GM19328 (cell line): ENCODE measurements around the gene C12orf60.
"Not testable (repeated sequence)": the region's sequence is repeated elsewhere in the genome, so short reads cannot be mapped to it uniquely, and the experiment has no call there.

Experiments
- ATAC-seq: cut with Tn5 transposase; IDR thresholded peaks from one replicate; pipeline ENCODE4 v1.9.1; 2021; ENCODE audit warnings: mild to moderate bottlenecking, moderate library complexity; ENCODE audit not compliant: unreplicated experiment

C12orf60 gene, protein sequence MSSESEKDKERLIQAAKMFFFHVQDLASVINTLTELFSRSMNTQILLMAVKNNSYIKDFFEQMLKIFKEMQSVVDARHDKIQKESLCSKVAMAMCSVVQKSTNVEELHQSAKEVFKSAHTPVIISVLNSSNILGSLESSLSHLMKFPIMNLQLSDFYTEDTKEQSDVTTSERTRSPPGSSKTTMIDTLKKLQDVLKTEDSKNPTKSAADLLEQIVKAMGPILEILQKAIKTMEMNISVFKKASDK

DNA sequence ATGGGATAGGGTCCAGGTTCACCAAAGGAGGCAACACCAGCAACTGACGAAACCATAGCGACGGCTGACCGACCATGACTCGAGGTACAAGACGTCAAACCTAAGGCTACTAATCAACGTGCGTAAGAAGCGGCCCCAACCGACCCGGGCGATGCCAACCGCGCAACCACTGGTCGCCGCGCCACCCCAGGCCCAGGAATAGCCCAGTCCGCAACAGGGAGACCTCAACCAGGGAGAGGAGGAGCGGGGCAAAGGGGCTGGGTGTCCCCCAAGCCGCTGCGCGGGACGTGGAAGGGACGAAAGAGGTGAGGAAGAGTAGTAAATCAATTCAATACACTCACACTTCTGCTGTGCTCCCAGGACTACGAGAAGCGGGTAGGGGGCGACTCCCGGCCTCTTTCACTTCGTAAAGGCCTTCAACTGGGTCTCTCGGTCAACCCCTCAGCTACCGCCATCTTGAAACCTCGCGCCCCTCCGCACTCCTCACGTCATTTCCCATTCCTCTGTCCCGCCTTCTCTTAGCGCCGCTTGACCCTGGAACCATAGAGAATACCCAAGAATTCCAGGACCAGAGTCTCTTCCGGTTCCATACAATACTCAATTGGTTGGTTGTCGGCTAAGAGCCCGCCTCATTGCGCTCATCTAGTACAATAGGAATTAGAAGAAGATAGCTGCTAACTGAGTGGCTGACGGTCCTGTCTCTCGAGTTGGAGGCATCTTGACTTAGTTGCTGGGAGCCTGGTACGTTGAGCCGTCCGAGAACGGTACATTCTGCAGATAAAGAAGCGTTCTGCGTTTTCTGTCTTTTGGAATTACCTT is at the start of gene C12orf60, which contains the start of gene WBP11:
C12orf60 (plus strand) TSS at position 660 of the 819 bp plus-strand sequence. CDS start 19,266 bp downstream, outside the sequence.
WBP11 (minus strand) TSS at position 468 of the 819 bp plus-strand sequence. CDS start 2,095 bp downstream, outside the sequence.
- peak; percentile 100 for ATAC-seq

DNA sequence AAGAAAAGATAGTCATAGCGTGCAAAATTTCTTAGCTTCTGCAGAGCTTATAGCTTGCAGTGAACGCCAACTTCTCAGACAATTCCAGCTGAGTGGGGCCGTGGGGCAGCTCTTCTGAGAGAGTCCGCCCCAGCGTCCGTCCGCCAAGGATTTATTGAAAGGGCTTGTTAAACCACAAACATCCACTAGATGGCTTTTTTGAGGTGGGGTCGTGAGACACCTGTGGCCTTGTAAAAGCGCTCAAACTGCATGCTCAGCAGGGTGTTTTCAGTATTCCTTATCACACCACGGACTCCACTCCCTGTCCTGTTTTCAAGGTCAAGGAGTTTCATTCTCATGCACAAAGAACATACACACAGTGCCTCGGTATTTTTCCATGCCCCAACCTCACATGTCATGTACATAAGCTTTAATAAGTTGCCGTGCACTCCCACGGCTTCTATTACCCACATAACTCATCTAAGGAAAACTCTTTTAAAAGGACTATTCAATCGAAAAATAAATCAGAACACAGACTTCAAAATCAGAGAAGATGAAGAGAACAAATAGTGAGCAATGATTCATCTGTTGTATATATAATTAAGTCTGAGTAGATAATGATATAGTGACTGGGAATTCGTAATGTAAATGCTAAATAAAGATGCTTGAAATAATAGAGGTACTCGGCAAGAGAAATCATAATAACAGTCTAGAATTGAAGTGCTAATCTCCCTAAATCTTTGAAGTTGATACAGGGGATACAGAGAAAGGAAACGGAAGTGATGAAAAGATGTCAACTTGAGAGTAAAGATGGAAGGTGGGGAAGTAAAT is 46.9 kb upstream of the C12orf60 start:
- no peak for ATAC-seq

DNA sequence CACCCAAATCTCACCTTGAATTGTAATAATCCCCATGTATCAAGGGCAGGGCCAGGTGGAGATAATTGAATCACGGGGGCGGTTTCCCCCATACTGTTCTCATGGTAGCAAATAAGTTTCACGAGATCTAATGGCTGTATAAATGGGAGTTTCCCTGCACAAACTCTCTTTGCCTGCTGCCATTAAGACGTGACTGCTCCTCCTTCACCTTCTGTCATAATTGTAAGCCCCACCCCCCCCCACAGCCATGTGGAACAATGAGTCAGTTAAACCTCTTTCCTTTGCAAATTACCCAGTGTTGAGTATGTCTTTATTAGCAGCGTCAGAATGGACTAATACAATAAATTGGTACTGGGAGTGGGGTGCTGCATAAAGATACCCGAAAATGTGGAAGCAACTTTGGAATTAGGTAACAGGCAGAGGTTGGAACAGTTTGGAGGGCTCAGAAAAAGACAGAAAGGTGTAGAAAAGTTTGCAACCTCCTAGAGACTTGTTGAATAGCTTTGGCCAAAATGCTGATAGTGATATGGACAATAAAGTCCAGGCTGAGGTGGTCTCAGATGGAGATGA is 43.7 kb upstream of the C12orf60 start:
- ATAC-seq, result not testable (repeated sequence)

DNA sequence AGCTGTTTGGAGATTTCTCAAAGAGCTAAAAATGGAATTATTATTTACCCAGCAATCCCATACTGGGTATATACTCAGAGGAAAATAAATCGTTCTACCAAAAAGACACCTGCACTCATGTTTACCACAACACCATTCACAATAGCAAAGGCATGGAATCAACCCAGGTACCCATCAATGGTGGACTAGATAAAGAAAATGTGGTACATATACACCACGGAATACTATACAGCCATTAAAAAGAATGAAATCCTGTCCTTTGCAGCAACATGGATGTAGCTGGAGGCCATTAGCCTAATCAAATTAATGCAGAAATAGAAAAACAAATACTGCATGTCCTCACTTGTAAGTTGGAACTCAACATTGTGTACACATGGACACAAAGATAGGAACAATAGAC is 38.1 kb upstream of the C12orf60 start:
- ATAC-seq, result no peak

DNA sequence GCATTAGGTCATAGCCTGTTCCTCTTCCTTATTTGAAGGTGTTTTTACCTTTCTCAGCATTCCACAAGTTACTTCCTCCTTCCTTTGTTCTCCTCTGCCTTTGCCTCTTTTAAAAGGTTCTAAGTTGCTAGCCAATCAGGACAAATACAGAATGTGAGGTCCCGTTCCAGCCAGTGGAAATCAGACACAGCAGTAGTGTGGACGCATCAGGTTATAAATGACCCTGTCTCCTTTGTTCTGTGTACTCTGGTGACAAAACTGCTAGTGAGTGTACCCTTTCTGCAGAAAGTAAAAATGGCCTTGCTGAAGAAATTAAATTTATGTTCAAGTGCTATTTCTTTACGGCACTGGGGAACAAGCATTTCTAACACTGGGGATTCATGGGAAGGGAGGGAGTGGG is 37.5 kb upstream of the C12orf60 start:
- not testable (repeated sequence) for ATAC-seq

DNA sequence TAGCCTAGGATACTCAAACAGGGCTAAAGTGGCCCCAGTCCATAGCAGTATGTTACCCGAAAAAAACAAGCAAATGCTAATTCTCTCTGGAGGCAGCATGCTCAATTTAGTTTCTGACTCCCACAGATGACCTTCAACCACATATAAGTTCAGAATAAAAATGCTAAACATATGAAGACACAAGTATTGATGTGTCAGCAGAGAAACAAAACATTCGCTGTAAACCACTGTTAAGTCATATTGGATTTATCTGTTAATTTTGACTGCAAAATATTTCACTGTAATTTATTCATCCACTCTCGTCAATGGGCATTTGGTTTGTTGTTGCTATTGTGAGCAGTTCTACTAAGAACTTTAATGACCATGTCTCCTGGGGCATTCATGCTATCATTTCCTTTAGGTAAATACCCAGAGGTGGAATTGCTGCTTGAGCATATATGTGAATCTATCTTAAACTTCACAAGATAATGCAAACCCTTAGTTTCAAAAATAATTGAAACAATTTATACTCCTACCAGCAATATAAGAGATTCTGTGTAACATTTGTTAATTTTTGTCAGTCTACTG is 36.7 kb upstream of the C12orf60 start:
- no peak for ATAC-seq

DNA sequence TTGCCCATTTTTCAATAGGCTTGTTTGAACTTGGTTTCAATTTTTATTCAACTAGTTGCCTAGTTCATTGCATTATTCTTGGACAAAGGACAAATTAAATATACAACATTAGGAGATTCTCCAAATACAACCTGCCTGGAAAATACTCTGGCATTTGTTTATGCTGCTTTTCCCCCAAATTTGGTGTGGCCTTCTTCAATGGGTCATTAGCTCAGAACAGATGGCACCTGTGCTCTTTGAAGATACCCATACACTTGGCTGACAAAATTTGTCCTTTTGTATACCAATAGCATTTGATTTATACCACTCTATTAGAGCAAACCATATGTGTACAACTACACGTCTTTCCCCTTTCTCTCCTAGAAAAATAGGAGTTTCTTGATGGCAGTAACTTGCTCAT is 35.9 kb upstream of the C12orf60 start:
- ATAC-seq, result no peak

DNA sequence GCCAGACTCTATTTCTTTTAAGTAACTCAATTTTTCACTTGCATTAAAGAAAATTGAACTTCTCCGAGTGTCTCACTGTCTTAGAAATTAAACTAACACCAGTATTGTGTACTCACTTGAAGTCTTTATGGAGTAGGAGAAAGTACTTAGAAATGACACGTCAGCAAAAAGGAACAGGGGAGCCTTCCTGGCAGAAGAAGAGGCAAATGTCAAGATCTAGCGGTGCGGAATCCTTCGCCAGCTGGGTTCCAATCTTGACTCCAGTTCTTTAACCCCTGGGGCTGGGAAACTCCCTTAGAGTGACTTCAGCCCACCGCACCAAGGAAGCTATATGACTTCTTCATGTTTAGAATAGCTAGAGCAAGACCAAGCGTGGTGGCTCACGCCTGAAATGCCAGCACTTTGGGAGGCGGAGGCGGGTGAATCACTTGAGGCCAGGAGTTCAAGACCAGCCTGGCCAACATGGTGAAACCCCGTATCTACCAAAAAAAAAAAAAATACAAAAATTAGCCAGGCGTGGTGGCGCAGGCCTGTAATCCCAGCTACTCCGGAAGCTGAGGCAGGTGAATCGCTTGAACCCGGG is 34.6 kb upstream of the C12orf60 start:
- no peak for ATAC-seq

DNA sequence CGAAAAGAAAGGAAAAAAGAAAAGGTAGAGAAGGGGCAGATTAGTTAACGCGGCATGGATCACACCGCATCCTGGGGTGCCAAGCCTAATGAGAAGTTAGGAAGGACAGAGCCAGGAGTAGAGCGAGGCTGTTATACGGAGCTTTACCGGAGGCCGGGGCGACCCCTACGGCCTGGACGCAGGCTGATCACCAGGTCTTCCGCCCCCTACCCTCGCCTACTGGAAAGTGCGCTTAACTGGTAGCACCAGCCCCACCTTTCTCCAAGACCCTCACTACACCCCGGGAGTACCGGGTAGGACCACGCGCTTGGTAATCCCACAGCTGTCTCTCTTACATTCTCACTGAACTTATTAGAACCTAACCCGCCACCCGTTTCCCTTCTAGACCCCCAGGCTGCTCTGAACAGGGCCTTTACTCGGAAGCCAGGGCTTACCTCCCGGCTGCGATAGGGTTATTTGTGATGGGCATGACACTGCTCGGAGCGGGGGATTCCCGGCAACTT is 34.0 kb upstream of the C12orf60 start:
- no peak for ATAC-seq

DNA sequence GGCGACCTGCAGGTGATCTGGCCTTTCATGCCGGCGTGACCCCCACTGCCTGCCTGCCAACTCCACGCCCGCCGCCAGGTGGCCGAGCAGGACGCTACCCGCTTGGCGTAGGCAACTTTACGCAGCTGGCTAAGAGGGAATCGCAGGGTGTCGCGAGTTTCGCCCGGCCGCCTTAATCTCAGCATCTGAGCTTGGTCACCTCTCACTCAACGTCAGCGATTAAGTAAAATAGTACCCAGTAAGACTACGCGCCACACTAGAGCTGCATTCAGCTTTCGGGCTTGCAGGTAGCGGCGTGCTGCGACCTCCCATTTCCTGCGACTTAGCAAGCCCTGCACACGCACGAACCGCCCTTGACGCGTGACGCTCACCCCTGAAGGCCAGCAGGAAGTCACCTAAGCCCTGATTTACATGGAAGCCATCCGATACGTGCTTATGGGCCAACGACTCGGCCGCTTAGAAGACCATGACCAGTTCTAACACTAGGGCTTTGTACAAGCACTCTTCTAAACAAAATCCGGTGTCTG is 33.4 kb upstream of the C12orf60 start:
- peak; percentile 37 for ATAC-seq

DNA sequence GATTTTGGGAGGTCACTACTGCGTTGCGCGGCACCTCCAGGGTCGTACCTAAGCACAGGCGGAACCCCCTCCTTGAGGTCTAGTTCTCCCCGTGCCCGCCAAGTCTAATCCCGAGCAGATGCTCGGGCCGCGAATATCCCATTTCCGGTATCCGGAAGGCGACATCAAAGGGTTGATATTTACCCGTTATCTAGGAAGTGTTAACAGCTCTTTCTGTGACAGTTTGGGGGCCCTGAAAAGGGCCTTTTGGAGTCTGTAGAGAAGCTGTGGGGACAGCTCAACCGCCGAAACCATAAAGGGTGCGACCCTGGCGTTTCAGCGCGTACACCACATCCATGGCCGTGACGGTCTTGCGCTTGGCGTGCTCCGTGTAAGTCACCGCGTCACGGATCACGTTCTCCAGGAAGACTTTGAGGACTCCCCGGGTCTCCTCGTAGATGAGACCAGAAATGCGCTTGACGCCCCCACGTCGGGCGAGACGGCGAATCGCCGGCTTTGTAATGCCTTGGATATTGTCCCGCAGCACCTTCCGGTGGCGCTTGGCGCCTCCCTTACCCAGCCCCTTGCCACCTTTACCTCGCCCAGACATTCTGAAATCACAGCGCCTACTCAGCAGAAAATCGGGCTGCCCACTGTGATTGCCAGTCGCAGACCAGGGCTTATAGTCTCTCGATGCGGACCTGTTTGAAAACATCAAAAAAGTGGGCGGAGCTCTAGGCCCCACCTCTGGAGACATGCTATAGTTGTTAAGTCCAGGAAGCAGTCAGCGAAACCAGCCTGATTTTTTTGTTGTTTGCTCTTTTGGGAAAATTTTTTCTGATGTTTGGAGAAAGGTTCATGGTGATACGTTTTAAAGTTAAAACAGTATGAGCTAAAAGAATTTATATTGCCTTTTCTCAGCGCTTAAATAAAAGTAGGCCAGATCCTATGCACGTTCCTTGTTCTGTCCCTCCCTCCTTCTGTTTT is 32.7 kb upstream of the C12orf60 start:
- ATAC-seq, result peak; percentile 13

DNA sequence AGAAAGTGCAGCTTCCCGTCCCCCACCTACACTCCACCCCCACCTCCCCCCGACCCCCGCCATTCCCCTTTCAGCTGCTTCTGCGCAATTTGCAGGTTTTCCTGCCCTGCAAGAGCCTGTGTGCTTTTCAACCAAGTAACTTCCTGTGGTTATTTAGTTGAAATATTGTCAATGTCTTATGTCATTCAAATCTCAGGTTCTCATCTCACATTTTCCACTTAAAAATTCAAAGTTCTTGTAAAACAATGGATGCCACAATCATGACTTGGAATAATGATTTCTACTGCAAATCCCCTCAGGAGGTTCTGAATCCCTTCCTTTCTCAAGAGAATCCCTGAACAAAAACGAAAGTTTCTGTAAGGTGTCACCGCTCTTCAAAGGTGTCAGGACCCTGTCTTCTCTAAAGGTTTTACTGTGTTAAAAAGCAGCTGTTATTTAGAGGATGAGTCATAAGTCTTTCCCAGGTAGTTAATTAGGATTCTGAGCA is 31.8 kb upstream of the C12orf60 start:
- no peak for ATAC-seq

DNA sequence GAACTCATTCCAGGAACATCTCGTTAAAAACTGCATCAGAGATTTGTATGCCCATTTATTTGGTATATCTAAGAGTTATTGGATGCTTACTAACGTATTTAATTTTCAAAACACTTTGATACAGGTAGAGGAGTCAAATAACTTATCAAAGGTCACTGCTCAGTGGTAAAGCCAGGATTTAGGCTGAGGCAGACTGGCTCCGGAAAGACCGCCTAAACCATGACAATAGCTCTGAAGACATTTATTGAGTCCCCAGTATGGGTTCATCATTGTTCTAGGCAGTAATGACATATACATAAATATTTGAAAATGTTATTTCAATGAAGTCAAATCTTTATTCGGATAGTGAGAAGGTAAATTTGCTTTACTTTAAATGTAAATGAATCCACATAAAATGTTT is 30.5 kb upstream of the C12orf60 start:
- no peak for ATAC-seq

DNA sequence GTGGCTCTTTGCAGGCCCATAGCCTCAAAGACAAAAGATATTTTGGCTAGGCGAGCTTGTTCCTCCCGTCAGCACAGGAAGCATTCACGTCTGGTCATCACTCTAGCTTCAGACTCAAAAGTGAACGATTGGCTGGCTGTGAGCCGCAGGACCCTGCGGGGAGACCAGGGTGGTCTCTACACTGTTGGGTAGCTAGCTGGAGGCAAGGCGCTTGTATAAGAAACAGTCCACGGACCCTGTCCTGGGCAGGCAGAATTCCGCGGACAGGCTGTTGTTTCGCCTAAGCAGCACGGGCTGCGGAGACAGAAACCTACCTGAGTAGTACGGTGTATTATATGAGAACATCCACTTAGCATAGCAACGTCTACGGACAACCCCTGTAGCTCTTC is 29.8 kb upstream of the C12orf60 start:
- peak; percentile 14 for ATAC-seq

DNA sequence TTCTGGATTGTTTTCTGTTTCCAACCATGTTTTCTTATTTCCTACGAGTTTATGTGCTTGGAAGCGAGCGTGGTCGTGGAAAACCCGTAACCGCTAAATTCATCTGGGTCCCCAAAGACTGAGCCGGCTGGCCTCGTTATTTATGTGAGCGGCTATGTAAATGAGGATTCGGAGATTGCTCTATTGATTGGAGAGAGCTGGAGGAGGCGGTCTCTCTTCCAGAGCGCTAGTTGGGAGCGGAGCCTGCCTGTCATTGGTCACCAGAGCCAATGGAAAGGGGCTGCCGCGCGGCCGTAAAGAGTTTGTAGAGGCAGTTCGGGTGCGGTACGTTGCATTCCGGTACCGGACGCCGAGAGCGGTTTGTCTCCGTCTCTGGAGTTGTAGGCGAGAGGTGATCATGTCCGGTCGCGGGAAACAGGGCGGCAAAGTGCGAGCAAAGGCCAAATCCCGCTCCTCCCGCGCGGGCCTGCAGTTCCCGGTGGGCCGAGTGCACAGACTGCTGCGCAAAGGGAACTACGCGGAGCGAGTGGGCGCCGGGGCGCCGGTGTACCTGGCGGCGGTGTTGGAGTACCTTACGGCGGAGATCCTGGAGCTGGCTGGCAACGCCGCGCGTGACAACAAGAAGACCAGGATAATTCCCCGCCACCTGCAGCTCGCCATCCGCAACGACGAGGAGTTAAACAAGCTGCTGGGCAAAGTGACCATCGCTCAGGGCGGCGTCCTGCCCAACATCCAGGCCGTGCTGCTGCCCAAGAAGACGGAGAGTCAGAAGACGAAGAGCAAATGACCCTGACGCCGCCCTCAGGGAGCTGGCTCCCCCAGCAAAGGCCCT is 29.2 kb upstream of the C12orf60 start:
- peak; percentile 45 for ATAC-seq

DNA sequence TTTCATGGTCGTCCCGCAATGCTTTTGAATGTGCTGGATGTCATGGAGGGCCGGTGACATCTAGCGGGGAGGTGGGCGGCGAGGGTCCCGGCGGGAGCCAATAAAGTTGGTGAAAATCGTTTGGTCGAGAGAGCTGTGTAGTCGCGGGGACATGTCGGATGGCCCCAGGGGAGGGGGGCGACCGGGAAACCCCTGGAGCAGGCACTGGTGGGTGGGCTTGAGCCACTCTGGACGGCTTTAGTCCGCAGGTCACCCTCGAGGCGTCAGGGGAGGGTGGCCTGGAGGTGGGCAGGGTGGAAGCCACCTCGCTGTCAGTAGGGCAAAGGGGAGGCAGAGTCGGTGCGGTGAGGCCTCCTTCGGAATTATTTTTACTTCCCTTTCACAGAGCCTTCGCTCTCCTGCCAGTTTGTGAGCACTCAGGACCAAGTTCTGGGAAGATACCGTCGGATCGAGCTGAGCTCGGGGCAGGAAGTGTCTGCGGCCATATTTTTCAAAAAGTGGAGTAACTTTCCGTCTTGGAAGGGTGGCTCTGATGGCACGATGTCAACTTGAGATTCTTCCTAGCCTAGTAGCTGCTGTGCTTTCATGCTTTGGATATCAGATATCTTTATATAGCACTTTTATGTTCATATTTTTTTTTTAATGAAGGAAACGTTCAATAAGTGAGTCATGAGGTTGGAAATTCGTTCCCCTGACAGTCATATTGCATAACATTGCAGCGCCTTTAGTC is 28.4 kb upstream of the C12orf60 start:
- ATAC-seq, result no peak

DNA sequence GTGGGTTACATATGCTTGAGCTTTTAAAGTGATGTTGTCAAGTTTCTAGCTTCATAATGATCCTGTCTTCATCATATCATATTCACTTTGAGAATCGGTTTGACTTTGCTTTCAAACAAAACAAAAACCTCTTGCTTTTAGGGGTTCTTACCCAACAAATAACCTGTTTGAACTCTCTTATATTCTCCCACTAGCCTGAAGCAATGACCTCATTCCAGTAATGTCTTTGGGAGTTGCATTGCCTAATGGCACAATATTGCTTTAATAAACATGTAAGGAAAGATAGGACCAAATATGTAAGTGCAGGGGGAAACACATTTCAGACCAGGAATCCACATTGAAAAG is 27.9 kb upstream of the C12orf60 start:
- ATAC-seq, result no peak
